WTC11 (cell line): Measurements from ENCODE around the gene CFAP97. TPM values are rescaled to one million over a fixed set of nuclear protein-coding genes. Genes with fewer than 3 reads are reported as not detected.
"Not testable (repeated sequence)": the region's sequence is repeated elsewhere in the genome, so short reads cannot be mapped to it uniquely, and the experiment has no call there.

Experiments used
- ATAC-seq: fragments of 200-7000 bp; cut with Tn5 transposase; 2 replicates; pipeline ENCODE4 v1.10.0; 2021; ENCODE audit warnings: mild to moderate bottlenecking, moderate library complexity
- CTCF ChIA-PET: fragments of 300-600 bp; sonication (Branson Sonifier 250); formaldehyde crosslinking; loops from one replicate; lab custom pipeline; 2021; ENCODE audit warnings: antibody characterized with exemption; lab: Charles Lee
- POLR2A ChIA-PET: fragments of 350-600 bp; sonication (Branson Sonifier 250); formaldehyde crosslinking; loops from one replicate; lab custom pipeline; 2021; ENCODE audit warnings: antibody characterized with exemption; lab: Charles Lee
- DNase-seq: peaks from one replicate; pipeline ENCODE4 v3.0.0; 2021; ENCODE audit warnings: low spot score
- H3K27ac Mint-ChIP-seq: 2 replicates; pipeline ENCODE4 v1.8.0; 2021; ENCODE audit warnings: mixed read lengths
- H3K27me3 Mint-ChIP-seq: 2 replicates; pipeline ENCODE4 v1.8.0; 2021; ENCODE audit warnings: low read depth, mild to moderate bottlenecking, moderate library complexity, mixed read lengths
- H3K36me3 Mint-ChIP-seq: 2 replicates; pipeline ENCODE4 v1.8.0; 2021; ENCODE audit warnings: mixed read lengths
- H3K4me1 Mint-ChIP-seq: 2 replicates; pipeline ENCODE4 v1.8.0; 2022; ENCODE audit warnings: mixed read lengths
- H3K4me3 Mint-ChIP-seq: 2 replicates; pipeline ENCODE4 v1.8.0; 2021; ENCODE audit warnings: mild to moderate bottlenecking, moderate library complexity, mixed read lengths
- H3K9me3 Mint-ChIP-seq: 2 replicates; pipeline ENCODE4 v1.8.0; 2021; ENCODE audit warnings: mixed read lengths
- ATF2 ChIP-seq: sonication (generic); formaldehyde crosslinking; IDR thresholded peaks from 2 replicates; pipeline ENCODE4 v1.8.1; 2022; ENCODE audit warnings: low read depth, missing genetic modification reagents, borderline replicate concordance
- E2F4 ChIP-seq: sonication (generic); formaldehyde crosslinking; IDR thresholded peaks from 2 replicates; pipeline ENCODE4 v1.8.1; 2022; ENCODE audit warnings: low read depth, mild to moderate bottlenecking, moderate library complexity, missing genetic modification reagents, borderline replicate concordance
- FOXK1 ChIP-seq: sonication (generic); formaldehyde crosslinking; IDR thresholded peaks from 2 replicates; pipeline ENCODE4 v1.8.0; 2022; ENCODE audit warnings: mild to moderate bottlenecking, moderate library complexity, missing genetic modification reagents
- FOXP1 ChIP-seq: sonication (generic); formaldehyde crosslinking; IDR thresholded peaks from 2 replicates; pipeline ENCODE4 v1.8.0; 2022; ENCODE audit warnings: missing genetic modification reagents, mild to moderate bottlenecking, moderate library complexity, borderline replicate concordance
- FOXP4 ChIP-seq: sonication (generic); formaldehyde crosslinking; IDR thresholded peaks from 2 replicates; pipeline ENCODE4 v1.8.0; 2022; ENCODE audit warnings: mild to moderate bottlenecking, missing genetic modification reagents
- GTF2I ChIP-seq: fragments of 250-450 bp; sonication (Bioruptor Pico); conservative IDR thresholded peaks from 2 replicates; pipeline ENCODE4 v1.4.0; 2021; ENCODE audit warnings: mild to moderate bottlenecking
- HMGXB4 ChIP-seq: sonication (generic); formaldehyde crosslinking; IDR thresholded peaks from 2 replicates; pipeline ENCODE4 v1.8.1; 2023; ENCODE audit warnings: mild to moderate bottlenecking, moderate library complexity, missing genetic modification reagents
- MAX ChIP-seq: sonication (generic); formaldehyde crosslinking; IDR thresholded peaks from 2 replicates; pipeline ENCODE4 v1.8.0; 2022; ENCODE audit warnings: mild to moderate bottlenecking, missing genetic modification reagents
- MLX ChIP-seq: sonication (generic); formaldehyde crosslinking; IDR thresholded peaks from 2 replicates; pipeline ENCODE4 v1.8.1; 2023; ENCODE audit warnings: mild to moderate bottlenecking, missing genetic modification reagents, moderate library complexity
- PRDM15 ChIP-seq: sonication (generic); formaldehyde crosslinking; IDR thresholded peaks from 2 replicates; pipeline ENCODE4 v1.8.0; 2022; ENCODE audit warnings: missing genetic modification reagents
- TP53 ChIP-seq: sonication (generic); formaldehyde crosslinking; IDR thresholded peaks from 2 replicates; pipeline ENCODE4 v1.8.1; 2023; ENCODE audit warnings: mild to moderate bottlenecking, missing genetic modification reagents
- ZNF232 ChIP-seq: sonication (generic); formaldehyde crosslinking; IDR thresholded peaks from 2 replicates; pipeline ENCODE4 v1.8.0; 2022; ENCODE audit warnings: mild to moderate bottlenecking, missing genetic modification reagents
- ZNF423 ChIP-seq: fragments of 250-450 bp; sonication (Bioruptor Pico); IDR thresholded peaks from 2 replicates; pipeline ENCODE4 v2.1.2; 2022; ENCODE audit warnings: mild to moderate bottlenecking, moderate library complexity
- ZNF512 ChIP-seq: sonication (generic); formaldehyde crosslinking; IDR thresholded peaks from 2 replicates; pipeline ENCODE4 v1.8.1; 2022; ENCODE audit warnings: missing genetic modification reagents, borderline replicate concordance
- total RNA-seq: library from RNA; stranded (reverse); gene quantifications from 3 replicates; pipeline ENCODE4 v1.2.3, GENCODE V29; 2021

Gene CFAP97
- total RNA-seq, 1 experiment from 2014 or later = 40.3 TPM

GRCh38 chr4:185210102-185210981 is 6.5 kb upstream of the CFAP97 start:
- peak; percentile 54; the same call in 1 of the 2 replicates for TF ChIP-seq ZNF423 (CRISPR knock-in tag)
- TF ChIP-seq GTF2I (CRISPR knock-in tag) = no peak
- peak; percentile 47; the same call in 1 of the 2 replicates for TF ChIP-seq HMGXB4
- TF ChIP-seq, all 79 proteins: peak for 2
- DNase-seq (peak; percentile 59), ATAC-seq (peak; percentile 29)
- ChIA-PET POLR2A (no interaction called here), CTCF (interaction anchor here (1.4 kb wide), 1 partner anchor 27 kb away, joined by 11 read pairs; no protein-coding TSS in a partner anchor)
- Mint-ChIP-seq H3K36me3 (no peaks in the 10 kb centered on the region), H3K9me3 (no peaks in the 10 kb centered on the region), H3K4me3 (peak overlapping the region; percentile 92), H3K27ac (peak overlapping the region; percentile 82), H3K27me3 (peaks cover 45% of the 10 kb centered on the region), H3K4me1 (peaks cover 44% of the 10 kb centered on the region)

- H3K4me3 Mint-ChIP-seq, POLR2A ChIA-PET, H3K27ac Mint-ChIP-seq, H3K36me3 Mint-ChIP-seq, ATAC-seq, H3K9me3 Mint-ChIP-seq, DNase-seq: not testable (repeated sequence)
- TF ChIP-seq ZNF232 (CRISPR knock-in tag) = 0 out of 2 replicates have a peak, but pooled peaks have one; percentile 4
- Mint-ChIP-seq H3K27me3 (peaks cover 49% of the 10 kb centered on the region), H3K4me1 (peaks cover 40% of the 10 kb centered on the region)
- CTCF ChIA-PET = interaction anchor here (1.4 kb wide), 1 partner anchor 26 kb away, joined by 11 read pairs; no protein-coding TSS in a partner anchor
Observed at GRCh38 chr4:185209852-185210101, 6.0 kb upstream of the CFAP97 start.

GRCh38 chr4:185209031-185209851 is 5.4 kb upstream of the CFAP97 start, which contains the start of gene SNX25:
Gene SNX25 (plus strand): TSS chr4:185209598. CDS start chr4:185209827, 229 bp downstream.
- CTCF ChIA-PET = interaction anchor here (1.0 to 1.4 kb wide), 2 partner anchors 26 to 823 kb away, joined by 3 to 11 read pairs; no protein-coding TSS in a partner anchor
- Mint-ChIP-seq H3K36me3 (no peaks in the 10 kb centered on the region), H3K9me3 (no peaks in the 10 kb centered on the region), H3K27ac (peak within 1 kb of the TSS; percentile 84), H3K4me3 (peak within 1 kb of the TSS; percentile 92), H3K4me1 (peaks cover 39% of the 10 kb centered on the region), H3K27me3 (peaks cover 55% of the 10 kb centered on the region)
- DNase-seq (peak; percentile 87), ATAC-seq (peak; percentile 88)
- POLR2A ChIA-PET = interaction anchor here (0.6 to 0.8 kb wide), 4 partner anchors 16 to 928 kb away, joined by 3 to 4 read pairs (median 3); no protein-coding TSS in a partner anchor
- TF ChIP-seq E2F4 (CRISPR knock-in tag) (no peak), FOXP4 (CRISPR knock-in tag) (peak; percentile 48; the same call in 1 of the 2 replicates), ZNF512 (CRISPR knock-in tag) (no peak), FOXK1 (CRISPR knock-in tag) (peak; percentile 85), MLX (CRISPR knock-in tag) (no peak), MAX (CRISPR knock-in tag) (peak; percentile 56; the same call in 1 of the 2 replicates), ATF2 (CRISPR knock-in tag) (no peak), FOXP1 (CRISPR knock-in tag) (peak; percentile 46; the same call in 1 of the 2 replicates), PRDM15 (peak; percentile 69), TP53 (CRISPR knock-in tag) (peak; percentile 66; the same call in 1 of the 2 replicates)
